Karpas-422 (cell line): ENCODE data around the gene ANO4. TPM values are rescaled to one million over a fixed set of nuclear protein-coding genes. Genes with fewer than 3 reads are reported as not detected.

Experiments used
- DNase-seq: peaks from one replicate; pipeline ENCODE4 v3.0.0-alpha.2; 2015
- H2AFZ ChIP-seq: fragments of 200-600 bp; sonication (generic); 2 replicates; pipeline ENCODE4 v1.6.1; 2014; ENCODE audit warnings: antibody characterized with exemption, low read length, mixed read lengths
- H3K27ac ChIP-seq: fragments of 200-600 bp; sonication (generic); 2 replicates; pipeline ENCODE4 v1.5.1; 2014; ENCODE audit warnings: mild to moderate bottlenecking, low read length, moderate library complexity
- H3K27me3 ChIP-seq: fragments of 200-600 bp; sonication (generic); 2 replicates; pipeline ENCODE4 v1.6.1; 2014; ENCODE audit warnings: low read length, mixed read lengths
- H3K36me3 ChIP-seq: fragments of 200-600 bp; sonication (generic); 2 replicates; pipeline ENCODE4 v1.6.1; 2014; ENCODE audit warnings: low read length, mixed read lengths; ENCODE audit not compliant: insufficient read depth
- H3K4me1 ChIP-seq: fragments of 200-600 bp; sonication (generic); 2 replicates; pipeline ENCODE4 v1.6.1; 2014; ENCODE audit warnings: mild to moderate bottlenecking, low read length, mixed read lengths
- H3K4me2 ChIP-seq: fragments of 200-600 bp; sonication (generic); 2 replicates; pipeline ENCODE4 v1.6.1; 2014; ENCODE audit warnings: low read length, low read depth, mild to moderate bottlenecking; ENCODE audit not compliant: poor library complexity, severe bottlenecking
- H3K4me3 ChIP-seq: fragments of 200-600 bp; sonication (generic); 2 replicates; pipeline ENCODE4 v1.5.1; 2014; ENCODE audit warnings: mild to moderate bottlenecking, antibody characterized with exemption, low read length, mixed read lengths
- H3K79me2 ChIP-seq: fragments of 200-600 bp; sonication (generic); 2 replicates; pipeline ENCODE4 v1.6.1; 2014; ENCODE audit warnings: mild to moderate bottlenecking, low read length, mixed read lengths
- H3K9ac ChIP-seq: fragments of 200-600 bp; sonication (generic); 2 replicates; pipeline ENCODE4 v1.6.0; 2014; ENCODE audit warnings: low read length
- H3K9me2 ChIP-seq: fragments of 200-600 bp; sonication (generic), shearing (Covaris generic); replicated peaks from 2 replicates; pipeline ENCODE4 v1.6.0; 2014; ENCODE audit warnings: mild to moderate bottlenecking, low read length, moderate library complexity; ENCODE audit not compliant: insufficient read depth
- H3K9me3 ChIP-seq: fragments of 300-700, 200-600 bp; sonication (generic); 2 replicates; pipeline ENCODE4 v1.6.1; 2014; ENCODE audit warnings: low read length, mixed read lengths
- H4K20me1 ChIP-seq: fragments of 200-600 bp; sonication (generic); 2 replicates; pipeline ENCODE4 v1.6.1; 2014; ENCODE audit warnings: mild to moderate bottlenecking, antibody characterized with exemption, low read length, low read depth; ENCODE audit not compliant: insufficient read depth
- total RNA-seq: library from RNA; depleted of rRNA; stranded (reverse); fragments of >200 nt; shearing (Covaris generic); gene quantifications from 2 replicates; pipeline ENCODE4 v1.2.3, GENCODE V29; 2014; ENCODE audit warnings: low replicate concordance; rRNA removed

The ANO4 gene
- not detected in 2 replicates for total RNA-seq

GRCh38 chr12:100794441-100795173, at the start of gene ANO4:
Gene ANO4, plus strand, starts transcription at chr12:100794776. Its CDS starts 107,010 bp downstream, at chr12:100901786.
- H4K20me1 ChIP-seq, result no peaks in the 10 kb centered on the region
- H3K4me3 ChIP-seq, result no peak within 1 kb of the TSS
- H3K4me1 ChIP-seq, result no peaks in the 10 kb centered on the region
- no peaks in the 10 kb centered on the region for H3K79me2 ChIP-seq
- no peak for DNase-seq
- no peaks in the 10 kb centered on the region for H3K27me3 ChIP-seq
- H3K9me2 ChIP-seq, result no peaks in the 10 kb centered on the region
- no peak within 1 kb of the TSS for H3K27ac ChIP-seq
- no peaks in the 10 kb centered on the region for H3K9me3 ChIP-seq
- H2AFZ ChIP-seq, result no peak within 1 kb of the TSS
- no peaks in the 10 kb centered on the region for H3K36me3 ChIP-seq
- H3K9ac ChIP-seq, result no peak within 1 kb of the TSS
- H3K4me2 ChIP-seq, result no peak within 1 kb of the TSS

GRCh38 chr12:100745378-100746071, 49.1 kb upstream of the ANO4 start:
- H3K27ac ChIP-seq, result no peak overlapping the region
- no peaks in the 10 kb centered on the region for H3K9me2 ChIP-seq
- H3K9me3 ChIP-seq, result no peaks in the 10 kb centered on the region
- no peak for DNase-seq
- H3K4me2 ChIP-seq, result no peak overlapping the region
- H3K79me2 ChIP-seq, result no peaks in the 10 kb centered on the region
- H3K4me3 ChIP-seq, result no peak overlapping the region
- no peaks in the 10 kb centered on the region for H3K4me1 ChIP-seq
- H3K36me3 ChIP-seq, result no peaks in the 10 kb centered on the region
- H4K20me1 ChIP-seq, result no peaks in the 10 kb centered on the region
- H3K27me3 ChIP-seq, result no peaks in the 10 kb centered on the region
- H2AFZ ChIP-seq, result no peak overlapping the region
- H3K9ac ChIP-seq, result no peak overlapping the region

- no peak for DNase-seq
- Histone ChIP-seq H2AFZ (no peak overlapping the region), H3K9me3 (no peaks in the 10 kb centered on the region), H3K79me2 (no peaks in the 10 kb centered on the region), H3K27ac (no peak overlapping the region), H3K9me2 (no peaks in the 10 kb centered on the region), H3K4me1 (no peaks in the 10 kb centered on the region), H3K36me3 (no peaks in the 10 kb centered on the region), H3K27me3 (no peaks in the 10 kb centered on the region), H4K20me1 (no peaks in the 10 kb centered on the region), H3K4me3 (no peak overlapping the region), H3K4me2 (no peak overlapping the region), H3K9ac (no peak overlapping the region)
Measured at GRCh38 chr12:100752841-100753240, 41.7 kb upstream of the ANO4 start.

GRCh38 chr12:100753837-100754236, 40.7 kb upstream of the ANO4 start:
- Histone ChIP-seq H3K36me3 (no peaks in the 10 kb centered on the region), H3K9me3 (no peaks in the 10 kb centered on the region), H3K79me2 (no peaks in the 10 kb centered on the region), H3K27me3 (no peaks in the 10 kb centered on the region), H3K4me3 (no peak overlapping the region), H4K20me1 (no peaks in the 10 kb centered on the region), H3K4me1 (no peaks in the 10 kb centered on the region), H3K4me2 (no peak overlapping the region), H3K9me2 (no peaks in the 10 kb centered on the region), H2AFZ (no peak overlapping the region), H3K27ac (no peak overlapping the region), H3K9ac (no peak overlapping the region)
- DNase-seq, result no peak

GRCh38 chr12:100755186-100755585, 39.4 kb upstream of the ANO4 start:
- no peak for DNase-seq
- Histone ChIP-seq H2AFZ (no peak overlapping the region), H3K4me1 (no peaks in the 10 kb centered on the region), H3K9me2 (no peaks in the 10 kb centered on the region), H3K4me2 (no peak overlapping the region), H3K9me3 (no peaks in the 10 kb centered on the region), H3K79me2 (no peaks in the 10 kb centered on the region), H3K27ac (no peak overlapping the region), H3K9ac (no peak overlapping the region), H3K27me3 (no peaks in the 10 kb centered on the region), H3K4me3 (no peak overlapping the region), H3K36me3 (no peaks in the 10 kb centered on the region), H4K20me1 (no peaks in the 10 kb centered on the region)

- Histone ChIP-seq H3K9me3 (no peaks in the 10 kb centered on the region), H3K4me2 (no peak overlapping the region), H3K4me3 (no peak overlapping the region), H3K9me2 (no peaks in the 10 kb centered on the region), H3K36me3 (no peaks in the 10 kb centered on the region), H4K20me1 (no peaks in the 10 kb centered on the region), H3K27me3 (no peaks in the 10 kb centered on the region), H3K27ac (no peak overlapping the region), H3K4me1 (no peaks in the 10 kb centered on the region), H3K79me2 (no peaks in the 10 kb centered on the region), H3K9ac (no peak overlapping the region), H2AFZ (no peak overlapping the region)
- no peak for DNase-seq
Measured at GRCh38 chr12:100758083-100758482, 36.5 kb upstream of the ANO4 start.

GRCh38 chr12:100767371-100767770, 27.2 kb upstream of the ANO4 start:
- no peak overlapping the region for H3K9ac ChIP-seq
- no peak overlapping the region for H3K27ac ChIP-seq
- no peak overlapping the region for H3K4me2 ChIP-seq
- no peaks in the 10 kb centered on the region for H3K4me1 ChIP-seq
- H3K79me2 ChIP-seq, result no peaks in the 10 kb centered on the region
- no peaks in the 10 kb centered on the region for H3K9me2 ChIP-seq
- no peaks in the 10 kb centered on the region for H3K27me3 ChIP-seq
- H3K9me3 ChIP-seq, result no peaks in the 10 kb centered on the region
- H2AFZ ChIP-seq, result no peak overlapping the region
- H3K4me3 ChIP-seq, result no peak overlapping the region
- no peaks in the 10 kb centered on the region for H4K20me1 ChIP-seq
- no peaks in the 10 kb centered on the region for H3K36me3 ChIP-seq
- no peak for DNase-seq

GRCh38 chr12:100767950-100768349, 26.6 kb upstream of the ANO4 start:
- DNase-seq, result no peak

More at GRCh38 chr12:100767950-100768349, 26.6 kb upstream of the ANO4 start:
- H3K9me2 ChIP-seq, result no peaks in the 10 kb centered on the region
- H3K79me2 ChIP-seq, result no peaks in the 10 kb centered on the region
- H3K9ac ChIP-seq, result no peak overlapping the region
- H3K4me1 ChIP-seq, result no peaks in the 10 kb centered on the region
- no peaks in the 10 kb centered on the region for H3K36me3 ChIP-seq
- H3K4me2 ChIP-seq, result no peak overlapping the region
- no peak overlapping the region for H3K27ac ChIP-seq
- no peaks in the 10 kb centered on the region for H4K20me1 ChIP-seq
- no peaks in the 10 kb centered on the region for H3K27me3 ChIP-seq
- H2AFZ ChIP-seq, result no peak overlapping the region
- no peaks in the 10 kb centered on the region for H3K9me3 ChIP-seq
- H3K4me3 ChIP-seq, result no peak overlapping the region
